ENCODE results near the gene C11orf86. TPM values are rescaled to one million over a fixed set of nuclear protein-coding genes. Genes with fewer than 3 reads are reported as not detected.

C11orf86 gene
- total RNA-seq, 2 donors from 2014 or later: 23.0 to 31.6 TPM

DNA sequence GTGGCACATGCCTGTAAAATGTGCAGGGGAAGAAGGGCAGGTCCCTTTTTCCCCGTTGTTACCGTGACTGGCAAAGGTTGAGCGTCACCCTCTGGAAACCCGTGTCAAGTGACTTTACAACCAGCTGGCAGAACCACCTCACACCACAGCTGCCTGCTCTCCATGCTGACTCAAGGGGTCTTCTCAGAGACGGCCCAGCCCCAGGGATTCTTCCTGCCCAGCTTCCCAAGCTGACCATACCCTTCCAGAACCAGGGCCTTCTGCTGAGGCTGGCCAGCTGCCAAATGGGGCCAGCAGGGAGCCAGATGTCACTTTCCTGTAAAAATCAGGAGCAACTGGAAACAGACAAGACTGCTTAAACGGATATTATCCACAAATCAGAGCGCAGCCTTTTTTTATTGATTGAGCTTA lies 23.2 kb upstream of the C11orf86 start:
- H3K27me3 ChIP-seq: no peaks in the 10 kb centered on the region
- no peaks in the 10 kb centered on the region for H3K36me3 ChIP-seq
- peak; percentile 59 for DNase-seq
- H3K9me3 ChIP-seq: no peaks in the 10 kb centered on the region
- no peak overlapping the region for H3K4me3 ChIP-seq
- intact Hi-C loops (cut with DNase I): no loop called here
- H3K9ac ChIP-seq (ENCODE audit: low read depth in 2 of 2, low read length in 2 of 2): no peak overlapping the region
- H3K4me1 ChIP-seq: peaks cover 9% of the 10 kb centered on the region
- no peak for TF ChIP-seq CTCF (IDR thresholded peaks at IDR 0.05)
- no peak overlapping the region for H3K27ac ChIP-seq

- Histone ChIP-seq H3K9ac (ENCODE audit: low read depth in 2 of 2, low read length in 2 of 2) (no peak overlapping the region), H3K4me1 (peaks cover 9% of the 10 kb centered on the region), H3K9me3 (no peaks in the 10 kb centered on the region), H3K36me3 (no peaks in the 10 kb centered on the region), H3K27me3 (no peaks in the 10 kb centered on the region), H3K27ac (no peak overlapping the region), H3K4me3 (no peak overlapping the region)
- DNase-seq: no peak
- intact Hi-C loops (cut with DNase I): no loop called here
- TF ChIP-seq CTCF (IDR thresholded peaks at IDR 0.05): no peak
Measured at GRCh38 chr11:66953081-66953833, 21.8 kb upstream of the C11orf86 start.

GRCh38 chr11:66956689-66957290 lies 18.3 kb upstream of the C11orf86 start:
- Histone ChIP-seq H3K27ac (no peak overlapping the region), H3K36me3 (no peaks in the 10 kb centered on the region)

GRCh38 chr11:66957971-66958231 lies 17.2 kb upstream of the C11orf86 start:
- TF ChIP-seq CTCF (IDR thresholded peaks at IDR 0.05): no peak
- no peaks in the 10 kb centered on the region for H3K36me3 ChIP-seq
- intact Hi-C loops (cut with DNase I): no loop called here
- no peaks in the 10 kb centered on the region for H3K27me3 ChIP-seq
- peaks cover 9% of the 10 kb centered on the region for H3K4me1 ChIP-seq
- H3K9ac ChIP-seq (ENCODE audit: low read depth in 2 of 2, low read length in 2 of 2): peak overlapping the region; percentile 13 to 53
- no peaks in the 10 kb centered on the region for H3K9me3 ChIP-seq
- peak overlapping the region; percentile 60 for H3K27ac ChIP-seq
- peak overlapping the region; percentile 62 for H3K4me3 ChIP-seq
- no peak for DNase-seq

More at GRCh38 chr11:66956689-66957290, 18.3 kb upstream of the C11orf86 start:
- intact Hi-C loops (cut with DNase I): no loop called here
- no peak for TF ChIP-seq CTCF (IDR thresholded peaks at IDR 0.05)
- Histone ChIP-seq H3K4me3 (peak overlapping the region; percentile 62), H3K9ac (ENCODE audit: low read depth in 2 of 2, low read length in 2 of 2) (peak overlapping the region in 1 of 2 donors; percentile 13), H3K9me3 (no peaks in the 10 kb centered on the region), H3K27me3 (no peaks in the 10 kb centered on the region), H3K4me1 (peaks cover 14% of the 10 kb centered on the region)
- DNase-seq: no peak

- H3K36me3 ChIP-seq: no peaks in the 10 kb centered on the region
- no peaks in the 10 kb centered on the region for H3K27me3 ChIP-seq
- intact Hi-C loops (cut with DNase I): no loop called here
- H3K4me1 ChIP-seq: peaks cover 9% of the 10 kb centered on the region
- H3K4me3 ChIP-seq: peak within 1 kb of the TSS; percentile 62
- TF ChIP-seq CTCF (IDR thresholded peaks at IDR 0.05): no peak
- peak within 1 kb of the TSS; percentile 13 to 53 for H3K9ac ChIP-seq (ENCODE audit: low read depth in 2 of 2, low read length in 2 of 2)
- peak; percentile 99 for DNase-seq
- H3K27ac ChIP-seq: peak within 1 kb of the TSS; percentile 60
- H3K9me3 ChIP-seq: no peaks in the 10 kb centered on the region
Measured at GRCh38 chr11:66958232-66958955, 16.7 kb upstream of the C11orf86 start, which contains the start of gene PC. Gene PC (minus strand): TSS chr11:66958383. CDS start chr11:66872159, 86,224 bp downstream.

All from colonic mucosa (tissue), 4 donors.